ENCODE measurements around the gene STAT4.

DNA sequence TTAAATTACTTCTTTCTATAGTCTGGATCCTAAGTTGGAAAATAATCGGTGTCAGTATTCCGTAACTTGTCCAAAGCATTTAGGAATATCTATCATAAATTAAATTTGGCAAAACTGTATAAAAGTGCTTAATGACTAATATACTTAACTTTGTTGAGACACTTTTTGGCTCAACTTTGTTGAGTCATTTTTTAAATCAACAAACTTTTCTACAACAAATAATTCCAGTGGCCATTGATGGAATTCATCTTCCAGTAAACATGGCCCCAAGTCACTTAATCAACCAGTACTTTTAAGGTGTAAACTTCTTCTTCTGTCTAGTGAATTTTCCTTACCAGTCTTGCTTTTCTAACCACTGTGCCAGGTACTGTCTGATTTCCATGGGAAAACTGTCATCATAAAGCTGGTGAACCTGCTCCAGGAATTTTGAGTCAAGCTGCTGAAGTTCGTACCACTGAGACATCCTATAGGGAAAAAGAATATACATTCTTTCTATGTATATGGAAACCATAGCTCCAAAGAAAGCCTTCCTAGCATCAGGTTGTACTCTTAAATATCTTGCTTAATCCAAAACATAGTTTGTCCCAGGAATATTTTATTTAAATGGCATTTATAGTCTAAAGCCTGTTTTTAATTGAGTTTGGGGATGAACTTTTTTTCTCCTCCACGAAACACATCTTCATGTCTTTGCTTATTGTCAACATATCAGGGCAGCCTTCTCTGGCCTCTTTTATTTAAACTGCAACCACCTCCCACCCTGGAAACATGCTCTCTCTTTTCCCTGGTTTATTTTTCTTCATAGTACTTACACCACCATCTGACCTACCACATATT, 141.0 kb downstream of the STAT4 start:
- TF ChIP-seq, protein P1, sequence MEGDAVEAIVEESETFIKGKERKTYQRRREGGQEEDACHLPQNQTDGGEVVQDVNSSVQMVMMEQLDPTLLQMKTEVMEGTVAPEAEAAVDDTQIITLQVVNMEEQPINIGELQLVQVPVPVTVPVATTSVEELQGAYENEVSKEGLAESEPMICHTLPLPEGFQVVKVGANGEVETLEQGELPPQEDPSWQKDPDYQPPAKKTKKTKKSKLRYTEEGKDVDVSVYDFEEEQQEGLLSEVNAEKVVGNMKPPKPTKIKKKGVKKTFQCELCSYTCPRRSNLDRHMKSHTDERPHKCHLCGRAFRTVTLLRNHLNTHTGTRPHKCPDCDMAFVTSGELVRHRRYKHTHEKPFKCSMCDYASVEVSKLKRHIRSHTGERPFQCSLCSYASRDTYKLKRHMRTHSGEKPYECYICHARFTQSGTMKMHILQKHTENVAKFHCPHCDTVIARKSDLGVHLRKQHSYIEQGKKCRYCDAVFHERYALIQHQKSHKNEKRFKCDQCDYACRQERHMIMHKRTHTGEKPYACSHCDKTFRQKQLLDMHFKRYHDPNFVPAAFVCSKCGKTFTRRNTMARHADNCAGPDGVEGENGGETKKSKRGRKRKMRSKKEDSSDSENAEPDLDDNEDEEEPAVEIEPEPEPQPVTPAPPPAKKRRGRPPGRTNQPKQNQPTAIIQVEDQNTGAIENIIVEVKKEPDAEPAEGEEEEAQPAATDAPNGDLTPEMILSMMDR (IDR thresholded peaks at IDR 0.05; ENCODE audit: low read length) = no peak
- TF ChIP-seq EZH2 (optimal IDR thresholded peaks at IDR 0.05; ENCODE audit: low read depth, low read length) = no peak

All from MM.1S (cell line).